ENCODE measurements around the gene OR3A3.

- TF ChIP-seq ZNF8 (CRISPR knock-in tag; IDR thresholded peaks at IDR 0.05) (no peak), OSR1 (CRISPR knock-in tag; IDR thresholded peaks at IDR 0.05) (no peak), ZC3H10 (CRISPR knock-in tag; IDR thresholded peaks at IDR 0.05) (no peak), RARB (CRISPR knock-in tag; IDR thresholded peaks at IDR 0.05) (no peak), BACH2 (CRISPR knock-in tag; IDR thresholded peaks at IDR 0.05; ENCODE audit: borderline replicate concordance) (no peak), CSDC2 (CRISPR knock-in tag; IDR thresholded peaks at IDR 0.05) (no peak), TCF4 (CRISPR knock-in tag; IDR thresholded peaks at IDR 0.05; ENCODE audit: borderline replicate concordance) (no peak)
- TF ChIP-seq, protein P1, sequence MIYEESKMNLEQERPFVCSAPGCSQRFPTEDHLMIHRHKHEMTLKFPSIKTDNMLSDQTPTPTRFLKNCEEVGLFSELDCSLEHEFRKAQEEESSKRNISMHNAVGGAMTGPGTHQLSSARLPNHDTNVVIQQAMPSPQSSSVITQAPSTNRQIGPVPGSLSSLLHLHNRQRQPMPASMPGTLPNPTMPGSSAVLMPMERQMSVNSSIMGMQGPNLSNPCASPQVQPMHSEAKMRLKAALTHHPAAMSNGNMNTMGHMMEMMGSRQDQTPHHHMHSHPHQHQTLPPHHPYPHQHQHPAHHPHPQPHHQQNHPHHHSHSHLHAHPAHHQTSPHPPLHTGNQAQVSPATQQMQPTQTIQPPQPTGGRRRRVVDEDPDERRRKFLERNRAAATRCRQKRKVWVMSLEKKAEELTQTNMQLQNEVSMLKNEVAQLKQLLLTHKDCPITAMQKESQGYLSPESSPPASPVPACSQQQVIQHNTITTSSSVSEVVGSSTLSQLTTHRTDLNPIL (CRISPR knock-in tag; IDR thresholded peaks at IDR 0.05; ENCODE audit: low read depth), result no peak
- TF ChIP-seq, protein P2, sequence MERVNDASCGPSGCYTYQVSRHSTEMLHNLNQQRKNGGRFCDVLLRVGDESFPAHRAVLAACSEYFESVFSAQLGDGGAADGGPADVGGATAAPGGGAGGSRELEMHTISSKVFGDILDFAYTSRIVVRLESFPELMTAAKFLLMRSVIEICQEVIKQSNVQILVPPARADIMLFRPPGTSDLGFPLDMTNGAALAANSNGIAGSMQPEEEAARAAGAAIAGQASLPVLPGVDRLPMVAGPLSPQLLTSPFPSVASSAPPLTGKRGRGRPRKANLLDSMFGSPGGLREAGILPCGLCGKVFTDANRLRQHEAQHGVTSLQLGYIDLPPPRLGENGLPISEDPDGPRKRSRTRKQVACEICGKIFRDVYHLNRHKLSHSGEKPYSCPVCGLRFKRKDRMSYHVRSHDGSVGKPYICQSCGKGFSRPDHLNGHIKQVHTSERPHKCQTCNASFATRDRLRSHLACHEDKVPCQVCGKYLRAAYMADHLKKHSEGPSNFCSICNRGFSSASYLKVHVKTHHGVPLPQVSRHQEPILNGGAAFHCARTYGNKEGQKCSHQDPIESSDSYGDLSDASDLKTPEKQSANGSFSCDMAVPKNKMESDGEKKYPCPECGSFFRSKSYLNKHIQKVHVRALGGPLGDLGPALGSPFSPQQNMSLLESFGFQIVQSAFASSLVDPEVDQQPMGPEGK (CRISPR knock-in tag; IDR thresholded peaks at IDR 0.05; ENCODE audit: borderline replicate concordance), result no peak
- TF ChIP-seq, protein P3, sequence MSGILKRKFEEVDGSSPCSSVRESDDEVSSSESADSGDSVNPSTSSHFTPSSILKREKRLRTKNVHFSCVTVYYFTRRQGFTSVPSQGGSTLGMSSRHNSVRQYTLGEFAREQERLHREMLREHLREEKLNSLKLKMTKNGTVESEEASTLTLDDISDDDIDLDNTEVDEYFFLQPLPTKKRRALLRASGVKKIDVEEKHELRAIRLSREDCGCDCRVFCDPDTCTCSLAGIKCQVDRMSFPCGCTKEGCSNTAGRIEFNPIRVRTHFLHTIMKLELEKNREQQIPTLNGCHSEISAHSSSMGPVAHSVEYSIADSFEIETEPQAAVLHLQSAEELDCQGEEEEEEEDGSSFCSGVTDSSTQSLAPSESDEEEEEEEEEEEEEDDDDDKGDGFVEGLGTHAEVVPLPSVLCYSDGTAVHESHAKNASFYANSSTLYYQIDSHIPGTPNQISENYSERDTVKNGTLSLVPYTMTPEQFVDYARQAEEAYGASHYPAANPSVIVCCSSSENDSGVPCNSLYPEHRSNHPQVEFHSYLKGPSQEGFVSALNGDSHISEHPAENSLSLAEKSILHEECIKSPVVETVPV (CRISPR knock-in tag; IDR thresholded peaks at IDR 0.05), result no peak
Observed at GRCh38 chr17:3385869-3386816, 25.0 kb upstream of the OR3A3 start, which contains the start of gene OR3A2.
